ENCODE results near the gene C1QTNF4.

DNA sequence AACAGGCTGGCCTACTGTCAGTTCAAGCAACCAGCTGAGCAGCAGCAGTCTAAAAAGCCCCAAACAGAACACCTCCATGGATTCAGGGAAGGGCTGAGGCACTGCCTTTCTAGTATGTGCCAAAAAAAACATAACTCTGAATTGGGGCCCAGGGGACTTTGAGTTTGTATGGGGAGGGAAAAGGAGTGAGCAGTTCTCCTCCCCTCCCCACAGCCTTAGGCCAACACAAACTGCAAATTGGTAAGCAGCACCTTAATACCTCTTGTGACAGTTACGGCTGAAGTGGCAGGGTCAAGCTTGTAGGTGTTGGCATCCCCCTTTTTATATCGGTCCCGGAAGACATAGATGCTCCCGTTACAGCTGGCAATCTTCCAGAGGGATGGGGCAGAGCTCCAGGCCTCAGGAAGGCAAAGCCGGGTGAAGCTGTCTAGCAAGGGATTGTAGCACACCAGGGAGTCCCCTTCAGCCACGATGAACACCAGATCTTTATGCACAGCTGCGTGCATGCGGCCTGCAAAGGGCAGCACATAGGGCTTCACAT lies 21.4 kb downstream of the C1QTNF4 start:
- TF ChIP-seq, protein P1, sequence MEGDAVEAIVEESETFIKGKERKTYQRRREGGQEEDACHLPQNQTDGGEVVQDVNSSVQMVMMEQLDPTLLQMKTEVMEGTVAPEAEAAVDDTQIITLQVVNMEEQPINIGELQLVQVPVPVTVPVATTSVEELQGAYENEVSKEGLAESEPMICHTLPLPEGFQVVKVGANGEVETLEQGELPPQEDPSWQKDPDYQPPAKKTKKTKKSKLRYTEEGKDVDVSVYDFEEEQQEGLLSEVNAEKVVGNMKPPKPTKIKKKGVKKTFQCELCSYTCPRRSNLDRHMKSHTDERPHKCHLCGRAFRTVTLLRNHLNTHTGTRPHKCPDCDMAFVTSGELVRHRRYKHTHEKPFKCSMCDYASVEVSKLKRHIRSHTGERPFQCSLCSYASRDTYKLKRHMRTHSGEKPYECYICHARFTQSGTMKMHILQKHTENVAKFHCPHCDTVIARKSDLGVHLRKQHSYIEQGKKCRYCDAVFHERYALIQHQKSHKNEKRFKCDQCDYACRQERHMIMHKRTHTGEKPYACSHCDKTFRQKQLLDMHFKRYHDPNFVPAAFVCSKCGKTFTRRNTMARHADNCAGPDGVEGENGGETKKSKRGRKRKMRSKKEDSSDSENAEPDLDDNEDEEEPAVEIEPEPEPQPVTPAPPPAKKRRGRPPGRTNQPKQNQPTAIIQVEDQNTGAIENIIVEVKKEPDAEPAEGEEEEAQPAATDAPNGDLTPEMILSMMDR (IDR thresholded peaks at IDR 0.05), result no peak
- no peak for TF ChIP-seq EZH2 (IDR thresholded peaks at IDR 0.05; ENCODE audit: borderline replicate concordance, insufficient read depth, low read depth, low read length, poor library complexity, severe bottlenecking)

Measured in B cell (primary cell).